ENCODE data around the gene PSMB7. TPM values are rescaled to one million over a fixed set of nuclear protein-coding genes. Genes with fewer than 3 reads are reported as not detected.

PSMB7 gene
- polyA plus RNA-seq, 1 donor from 2014 or later, result 149 TPM

DNA sequence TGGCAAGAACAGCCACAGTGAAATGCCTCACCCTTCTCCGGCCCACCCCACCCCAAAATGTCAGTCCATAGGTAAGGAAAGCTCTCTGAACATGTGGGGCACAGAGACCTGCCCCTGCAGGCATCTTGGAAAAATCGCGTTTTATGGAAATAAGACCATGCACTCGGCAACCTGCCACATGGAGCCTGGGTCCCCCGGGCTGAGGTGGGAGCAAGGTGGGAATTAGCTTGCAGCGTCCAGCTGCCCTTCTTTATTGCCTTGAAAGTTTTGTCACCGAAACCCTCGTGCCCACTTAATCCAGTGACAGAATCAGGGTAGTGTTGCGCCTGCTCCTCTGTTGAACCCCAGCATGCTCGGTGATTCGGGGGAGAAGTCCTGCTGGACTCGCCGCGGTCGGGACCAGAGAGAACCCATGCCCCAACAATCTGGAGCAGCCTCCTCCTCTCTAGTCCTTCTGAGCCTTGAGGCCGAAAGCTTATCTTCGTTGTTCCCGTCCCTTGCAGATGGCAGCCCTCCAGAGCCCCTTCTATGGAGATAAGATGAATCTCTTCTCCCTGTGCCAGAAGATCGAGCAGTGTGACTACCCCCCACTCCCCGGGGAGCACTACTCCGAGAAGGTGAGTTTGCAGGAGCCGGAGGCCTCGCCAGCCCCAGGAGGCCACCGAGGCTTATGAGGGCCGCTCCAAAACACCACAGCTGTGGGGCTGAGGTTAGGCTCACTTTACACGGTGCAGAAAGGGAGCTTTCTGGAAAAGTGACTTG, 67.9 kb downstream of the PSMB7 start:
- no peaks in the 10 kb centered on the region for H3K27me3 Mint-ChIP-seq
- peak overlapping the region; percentile 35 to 87 (median 42) for H3K27ac Mint-ChIP-seq
- H3K4me3 Mint-ChIP-seq, result no peak overlapping the region
- H3K36me3 Mint-ChIP-seq, result no peaks in the 10 kb centered on the region
- no peaks in the 10 kb centered on the region for H3K4me1 Mint-ChIP-seq
- H3K9me3 Mint-ChIP-seq, result no peaks in the 10 kb centered on the region

DNA sequence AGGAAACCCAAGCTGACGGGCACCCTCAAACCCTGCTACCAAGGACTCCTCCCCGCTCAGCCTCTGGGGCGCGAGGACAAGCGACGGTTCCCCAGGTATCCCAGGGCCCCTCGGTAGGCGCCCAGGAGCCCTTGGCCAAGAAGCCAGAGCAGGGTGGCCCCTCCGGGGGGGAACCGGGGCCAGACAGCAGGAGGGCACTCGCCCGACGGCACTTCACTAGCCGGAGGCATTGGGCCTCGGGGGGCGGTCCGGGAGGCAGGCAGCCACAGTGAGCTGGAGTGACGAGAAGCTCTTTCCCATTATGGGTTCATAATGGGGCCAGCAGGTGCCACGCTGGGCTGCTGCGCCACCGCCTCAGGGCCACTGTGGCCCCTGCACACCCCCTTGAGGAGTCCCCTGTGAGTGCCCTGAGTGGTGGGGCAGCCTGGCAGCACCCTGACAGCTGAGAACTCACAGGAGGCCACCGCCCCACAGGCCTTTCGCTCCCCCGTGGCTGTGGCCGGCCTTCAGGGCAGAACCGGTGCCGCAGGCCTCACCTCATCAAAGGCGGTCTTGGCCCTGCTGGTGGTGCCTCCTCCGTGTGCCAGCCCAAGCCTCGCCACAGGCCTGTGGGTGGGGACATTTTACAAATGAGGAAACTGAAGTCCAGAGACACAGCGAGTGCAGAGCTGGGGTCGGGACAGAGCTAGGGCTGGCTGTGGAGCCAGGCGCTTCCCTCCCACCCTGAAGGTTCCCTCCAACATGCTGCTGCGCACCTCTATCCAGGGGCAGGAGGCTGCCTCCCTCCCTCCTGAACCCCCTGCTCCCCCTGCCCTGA, 68.7 kb downstream of the PSMB7 start:
- no peaks in the 10 kb centered on the region for H3K36me3 Mint-ChIP-seq
- no peak overlapping the region for H3K4me3 Mint-ChIP-seq
- H3K27me3 Mint-ChIP-seq, result no peaks in the 10 kb centered on the region
- H3K4me1 Mint-ChIP-seq, result no peaks in the 10 kb centered on the region
- peak overlapping the region in 1 of 3 donors; percentile 42 for H3K27ac Mint-ChIP-seq
- no peaks in the 10 kb centered on the region for H3K9me3 Mint-ChIP-seq

- H3K4me3 Mint-ChIP-seq, result peak overlapping the region in 2 of 4 donors; percentile 44 to 51
- peak overlapping the region in 1 of 3 donors; percentile 41 for H3K27ac Mint-ChIP-seq
- no peaks in the 10 kb centered on the region for H3K36me3 Mint-ChIP-seq
- H3K4me1 Mint-ChIP-seq, result no peaks in the 10 kb centered on the region
- no peaks in the 10 kb centered on the region for H3K9me3 Mint-ChIP-seq
- no peaks in the 10 kb centered on the region for H3K27me3 Mint-ChIP-seq
Observed at GRCh38 chr9:124345751-124346281, 69.4 kb downstream of the PSMB7 start.

DNA sequence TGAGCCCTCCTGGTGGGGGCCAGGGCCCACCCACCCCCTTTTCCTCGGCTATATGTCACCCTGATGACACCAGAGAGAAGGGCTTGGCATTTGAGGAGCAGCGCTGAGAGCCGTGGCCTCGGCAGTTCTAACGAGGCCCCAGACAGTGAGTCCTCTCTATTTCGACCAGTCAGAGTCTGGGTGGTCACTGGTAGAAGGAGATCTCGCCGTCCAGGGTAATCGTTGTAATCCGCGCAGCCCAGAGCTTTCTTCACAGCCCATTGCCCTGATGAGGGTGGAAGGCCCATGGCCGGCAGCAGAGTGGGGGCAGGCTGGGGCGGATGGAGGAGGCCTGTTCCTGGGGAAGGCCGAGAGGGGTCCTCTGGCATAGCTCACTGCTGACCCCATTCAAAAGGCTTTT, 70.2 kb downstream of the PSMB7 start:
- Mint-ChIP-seq H3K27ac (peak overlapping the region in 2 of 3 donors; percentile 41 to 46), H3K4me3 (no peak overlapping the region), H3K27me3 (no peaks in the 10 kb centered on the region), H3K9me3 (no peaks in the 10 kb centered on the region), H3K36me3 (no peaks in the 10 kb centered on the region), H3K4me1 (no peaks in the 10 kb centered on the region)

GRCh38 chr9:124344291-124345050, 70.8 kb downstream of the PSMB7 start:
- no peaks in the 10 kb centered on the region for H3K27me3 Mint-ChIP-seq
- H3K36me3 Mint-ChIP-seq, result no peaks in the 10 kb centered on the region
- H3K27ac Mint-ChIP-seq, result peak overlapping the region in 2 of 3 donors; percentile 53 to 60
- no peak overlapping the region for H3K4me3 Mint-ChIP-seq
- no peaks in the 10 kb centered on the region for H3K9me3 Mint-ChIP-seq
- H3K4me1 Mint-ChIP-seq, result no peaks in the 10 kb centered on the region

DNA sequence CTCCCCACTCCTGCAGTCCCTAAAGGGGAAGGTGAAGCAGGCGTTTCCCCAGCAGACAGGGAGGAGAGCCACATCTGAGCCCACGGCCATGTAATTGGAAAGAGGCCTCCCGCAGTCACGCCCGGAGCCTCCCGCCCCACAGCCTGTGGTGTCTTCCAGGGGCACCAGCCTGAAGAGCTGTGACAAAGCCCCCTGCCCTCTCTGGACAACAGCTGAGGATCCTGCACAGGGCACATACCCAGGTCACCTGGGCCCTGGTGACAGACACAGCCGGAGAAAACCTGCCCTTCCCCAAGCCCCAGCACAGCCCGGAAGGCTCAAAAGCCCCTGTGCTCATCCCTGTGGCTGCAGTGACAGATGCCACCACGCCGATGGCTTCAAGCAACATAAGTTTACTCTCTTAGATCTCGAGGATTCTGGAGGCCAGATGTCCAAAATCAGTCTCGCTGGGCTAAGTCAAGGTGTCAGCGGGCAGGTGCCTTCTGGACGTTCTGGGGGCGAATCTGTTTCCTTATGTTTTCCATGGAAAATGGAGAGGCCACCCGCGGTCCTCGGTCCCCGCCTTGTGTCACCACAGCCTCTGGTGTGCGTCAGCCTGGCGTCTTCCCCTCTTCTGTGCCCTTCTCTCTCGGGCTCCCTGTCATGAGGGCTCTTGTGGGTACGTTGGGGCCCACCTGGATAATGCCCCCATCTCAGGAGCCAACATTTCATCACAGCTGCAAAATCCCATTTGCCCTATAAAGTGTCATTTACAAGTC, 71.5 kb downstream of the PSMB7 start:
- Mint-ChIP-seq H3K27me3 (no peaks in the 10 kb centered on the region), H3K4me3 (no peak overlapping the region), H3K36me3 (no peaks in the 10 kb centered on the region), H3K4me1 (no peaks in the 10 kb centered on the region), H3K9me3 (no peaks in the 10 kb centered on the region), H3K27ac (peak overlapping the region in 2 of 3 donors; percentile 53 to 60)

- peak overlapping the region in 1 of 3 donors; percentile 53 for H3K27ac Mint-ChIP-seq
- no peak overlapping the region for H3K4me3 Mint-ChIP-seq
- H3K36me3 Mint-ChIP-seq, result no peaks in the 10 kb centered on the region
- H3K9me3 Mint-ChIP-seq, result no peaks in the 10 kb centered on the region
- no peaks in the 10 kb centered on the region for H3K4me1 Mint-ChIP-seq
- no peaks in the 10 kb centered on the region for H3K27me3 Mint-ChIP-seq
Observed at GRCh38 chr9:124342776-124343485, 72.3 kb downstream of the PSMB7 start.

DNA sequence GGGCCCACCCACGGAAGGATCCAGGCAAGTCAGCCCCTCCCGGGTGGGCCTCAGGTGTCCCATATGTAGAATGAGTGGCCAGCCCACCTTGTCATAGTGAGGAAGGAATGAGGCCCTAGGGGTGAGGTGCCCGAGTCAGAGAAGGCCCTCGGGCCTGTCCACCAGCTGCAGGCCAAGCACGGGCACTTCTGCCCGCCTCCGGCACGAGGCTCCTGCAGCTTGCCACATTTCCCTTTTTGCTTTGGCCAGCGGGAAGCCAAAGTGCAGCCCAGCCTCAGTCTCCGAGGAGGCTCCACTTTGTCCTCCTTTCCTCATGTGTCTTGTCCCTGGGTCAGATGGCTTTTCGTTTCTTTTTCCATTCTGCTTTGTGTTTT, 72.9 kb downstream of the PSMB7 start:
- Mint-ChIP-seq H3K9me3 (no peaks in the 10 kb centered on the region), H3K4me1 (no peaks in the 10 kb centered on the region), H3K4me3 (no peak overlapping the region), H3K36me3 (peaks cover 3% of the 10 kb centered on the region), H3K27ac (no peak overlapping the region), H3K27me3 (no peaks in the 10 kb centered on the region)

DNA sequence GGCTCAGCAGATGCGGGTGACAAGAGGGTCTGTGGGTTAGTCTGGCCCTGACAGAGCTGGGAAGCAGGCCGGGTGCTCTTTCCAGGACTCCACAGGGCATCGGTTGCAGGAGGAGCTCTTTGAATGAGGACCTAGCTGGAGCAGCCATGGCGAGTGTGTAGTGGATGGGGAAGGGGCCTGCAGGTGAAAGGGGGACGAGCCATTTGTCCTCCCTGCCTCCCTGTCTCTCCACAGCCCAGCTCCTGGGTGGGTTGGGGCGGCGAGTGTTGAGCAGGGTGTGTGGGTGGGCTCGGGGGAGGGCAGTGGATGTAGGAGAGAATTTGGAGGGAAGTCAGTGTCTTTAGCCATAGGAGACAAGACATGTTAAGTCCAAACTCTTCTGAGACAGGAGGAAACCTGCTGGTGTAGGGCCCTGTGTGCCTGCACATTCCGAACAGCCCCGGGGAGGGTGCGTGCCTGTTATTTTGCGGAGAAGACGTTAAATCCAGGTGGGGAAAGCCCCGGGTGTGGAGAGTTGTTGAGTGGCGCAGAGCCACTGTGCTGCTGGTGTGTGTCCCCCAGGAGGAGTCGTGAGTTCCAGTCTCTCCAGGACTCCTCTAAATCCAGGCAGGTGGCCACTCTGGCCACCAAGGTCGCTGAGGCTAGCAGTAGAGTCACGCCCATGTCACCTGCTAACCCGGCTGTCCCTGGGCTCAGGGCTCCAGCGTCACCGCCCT, 73.6 kb downstream of the PSMB7 start:
- H3K9me3 Mint-ChIP-seq, result no peaks in the 10 kb centered on the region
- peak overlapping the region in 2 of 3 donors; percentile 43 to 78 for H3K27ac Mint-ChIP-seq
- H3K27me3 Mint-ChIP-seq, result no peaks in the 10 kb centered on the region
- peaks cover 3% of the 10 kb centered on the region for H3K36me3 Mint-ChIP-seq
- H3K4me1 Mint-ChIP-seq, result no peaks in the 10 kb centered on the region
- H3K4me3 Mint-ChIP-seq, result no peak overlapping the region

GRCh38 chr9:124340219-124341069, 74.8 kb downstream of the PSMB7 start:
- peak overlapping the region in 1 of 3 donors; percentile 78 for H3K27ac Mint-ChIP-seq
- H3K4me3 Mint-ChIP-seq, result peak overlapping the region in 1 of 4 donors; percentile 71
- H3K9me3 Mint-ChIP-seq, result no peaks in the 10 kb centered on the region
- peaks cover 3% of the 10 kb centered on the region for H3K36me3 Mint-ChIP-seq
- H3K27me3 Mint-ChIP-seq, result no peaks in the 10 kb centered on the region
- H3K4me1 Mint-ChIP-seq, result no peaks in the 10 kb centered on the region

- peaks cover 3% of the 10 kb centered on the region for H3K36me3 Mint-ChIP-seq
- no peak overlapping the region for H3K27ac Mint-ChIP-seq
- no peak overlapping the region for H3K4me3 Mint-ChIP-seq
- no peaks in the 10 kb centered on the region for H3K27me3 Mint-ChIP-seq
- no peaks in the 10 kb centered on the region for H3K9me3 Mint-ChIP-seq
- no peaks in the 10 kb centered on the region for H3K4me1 Mint-ChIP-seq
Observed at GRCh38 chr9:124339603-124340146, 75.6 kb downstream of the PSMB7 start.

DNA sequence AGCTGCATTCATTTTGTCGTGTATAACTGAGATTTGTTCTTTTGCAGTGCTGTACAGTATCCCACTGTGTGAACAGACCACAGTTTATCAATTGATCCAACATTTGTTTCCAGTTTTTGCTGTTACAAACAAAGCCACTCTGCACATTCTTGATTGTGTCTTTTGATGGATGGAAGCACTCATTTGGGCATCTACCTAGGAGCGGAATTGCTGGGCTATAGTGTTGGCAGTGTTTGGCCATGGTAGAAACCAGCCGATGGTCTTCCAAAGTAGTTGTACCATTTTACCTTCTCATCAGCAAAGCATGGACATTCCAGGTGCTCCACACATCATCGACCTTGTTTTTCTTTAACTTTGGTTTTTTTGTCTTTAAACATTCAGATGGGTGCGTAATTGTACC, 77.7 kb downstream of the PSMB7 start:
- H3K4me1 Mint-ChIP-seq, result peaks cover 0 to 3% (median 0%) of the 10 kb centered on the region in 3 donors
- H3K36me3 Mint-ChIP-seq, result peaks cover 3% of the 10 kb centered on the region
- H3K27ac Mint-ChIP-seq, result peak overlapping the region in 1 of 3 donors; percentile 73
- H3K4me3 Mint-ChIP-seq, result no peak overlapping the region
- H3K9me3 Mint-ChIP-seq, result no peaks in the 10 kb centered on the region
- no peaks in the 10 kb centered on the region for H3K27me3 Mint-ChIP-seq

All from IgD-negative memory B cell (primary cell).